Femur (tissue), 1 donor: ENCODE results near the gene PTGES.

Source experiments
- DNase-seq: peaks from one replicate; pipeline ENCODE4 v3.0.0-alpha.2; 2017

Gene PTGES

DNA sequence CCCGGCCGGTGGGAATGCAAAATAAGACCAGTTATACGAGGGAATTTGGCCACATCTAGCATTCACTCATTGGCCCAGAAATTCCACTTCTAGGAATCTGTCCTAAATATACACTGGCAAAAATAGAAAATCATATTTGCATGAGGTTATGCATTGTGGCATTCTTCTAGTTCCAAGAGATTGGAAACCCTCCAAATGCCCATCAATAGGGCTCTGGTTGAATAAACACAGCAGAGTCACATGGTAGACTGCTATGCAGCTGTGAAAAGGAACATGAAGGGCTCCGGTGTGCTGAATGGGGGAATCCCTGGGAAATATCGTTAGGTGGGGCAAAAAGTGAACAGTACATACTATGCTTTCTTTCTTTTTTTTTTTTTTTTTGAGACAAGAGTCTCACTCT, 36.8 kb downstream of the PTGES start:
- no peak for DNase-seq

DNA sequence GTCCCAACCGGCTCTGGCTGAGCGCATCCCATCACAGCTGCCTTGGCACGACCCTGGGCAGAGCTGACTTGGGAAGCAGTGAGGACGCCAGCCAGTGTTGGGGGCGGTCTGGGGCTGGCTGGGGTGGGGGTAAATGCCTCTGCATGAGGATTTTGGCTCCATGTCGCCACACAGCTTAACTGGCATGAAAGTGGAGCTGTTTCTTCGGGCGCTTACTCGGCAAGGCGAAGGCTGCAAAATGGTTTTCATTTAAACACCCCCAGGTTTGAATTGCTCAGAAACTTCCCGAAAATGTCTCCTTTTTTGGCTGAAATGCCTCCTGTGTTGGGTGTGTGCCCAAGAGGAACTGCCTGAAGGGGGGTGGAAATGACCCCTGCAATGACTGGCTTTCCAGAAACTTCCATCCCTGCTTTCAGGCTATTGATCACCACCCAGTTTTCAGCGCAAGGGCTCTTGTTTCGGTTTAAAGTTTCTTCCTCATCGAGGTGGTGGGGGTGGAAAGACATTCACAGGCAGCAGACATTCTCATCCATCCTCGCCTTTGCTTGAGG, 38.3 kb downstream of the PTGES start:
- DNase-seq, result peak; percentile 68

DNA sequence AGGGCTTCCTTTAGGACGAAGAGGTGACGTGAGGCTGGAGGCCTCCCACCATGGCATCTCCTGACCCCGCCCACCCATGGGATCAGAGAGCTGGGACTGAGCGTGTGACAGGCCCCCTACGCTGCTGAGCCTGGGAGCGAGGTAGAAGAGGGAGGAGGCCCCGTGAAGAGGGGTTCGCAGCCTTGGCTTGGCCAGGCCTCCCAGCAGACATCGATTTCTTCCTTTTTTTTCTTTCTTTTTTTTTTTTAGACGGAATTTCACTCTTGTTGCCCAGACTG, 39.5 kb downstream of the PTGES start:
- DNase-seq, result no peak

DNA sequence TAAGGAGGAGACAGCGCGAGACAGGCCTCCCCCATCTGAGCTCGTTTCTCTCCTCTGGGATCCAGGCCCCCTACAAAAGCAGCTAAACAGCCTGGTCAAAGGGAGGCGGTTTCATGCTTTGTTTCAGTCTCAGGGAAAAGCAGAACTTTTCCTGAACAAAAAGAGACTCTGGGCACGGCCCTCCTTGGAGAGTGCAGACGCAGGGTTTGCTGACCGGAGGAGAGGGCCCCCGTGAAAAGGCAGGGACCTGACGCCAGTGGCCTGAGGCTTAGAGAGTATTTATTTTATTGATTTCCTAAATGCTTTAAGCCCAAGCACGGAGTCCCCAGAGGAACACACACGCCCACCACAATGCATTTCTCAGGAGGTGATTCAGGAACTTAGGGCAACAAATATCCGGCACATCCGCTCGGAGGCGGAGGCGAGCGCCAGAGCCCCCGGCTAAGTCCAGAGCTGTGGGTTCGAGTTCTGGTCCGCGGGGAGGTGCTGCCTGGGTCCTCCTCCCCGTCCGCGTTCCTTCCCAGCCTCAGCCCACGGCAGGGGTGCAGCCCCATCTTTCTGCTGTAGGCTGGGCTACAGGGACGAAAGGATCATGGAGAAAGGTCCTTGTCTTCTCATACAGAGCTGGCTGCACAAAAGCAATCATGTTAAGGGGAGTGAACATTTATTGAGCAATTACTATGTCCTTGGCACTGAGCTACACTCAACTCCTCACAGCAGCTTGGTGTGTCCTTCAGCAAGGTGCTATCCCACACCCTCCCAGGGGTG, 40.0 kb downstream of the PTGES start:
- DNase-seq, result peak; percentile 48

DNA sequence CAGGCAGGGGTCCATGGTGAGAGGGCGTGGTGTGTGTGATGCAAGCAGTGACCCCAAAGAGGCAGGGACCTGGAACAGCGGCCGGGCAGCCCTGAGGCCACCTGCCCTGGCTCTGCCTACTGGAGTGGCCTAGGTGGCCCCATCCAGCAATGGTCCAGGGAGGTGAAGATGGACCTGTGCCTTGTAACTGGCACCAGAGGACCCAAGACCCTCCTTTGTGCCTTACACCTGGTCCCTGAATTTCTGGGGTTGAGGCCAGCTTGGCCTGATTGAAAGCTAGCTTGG, 42.7 kb downstream of the PTGES start:
- no peak for DNase-seq

DNA sequence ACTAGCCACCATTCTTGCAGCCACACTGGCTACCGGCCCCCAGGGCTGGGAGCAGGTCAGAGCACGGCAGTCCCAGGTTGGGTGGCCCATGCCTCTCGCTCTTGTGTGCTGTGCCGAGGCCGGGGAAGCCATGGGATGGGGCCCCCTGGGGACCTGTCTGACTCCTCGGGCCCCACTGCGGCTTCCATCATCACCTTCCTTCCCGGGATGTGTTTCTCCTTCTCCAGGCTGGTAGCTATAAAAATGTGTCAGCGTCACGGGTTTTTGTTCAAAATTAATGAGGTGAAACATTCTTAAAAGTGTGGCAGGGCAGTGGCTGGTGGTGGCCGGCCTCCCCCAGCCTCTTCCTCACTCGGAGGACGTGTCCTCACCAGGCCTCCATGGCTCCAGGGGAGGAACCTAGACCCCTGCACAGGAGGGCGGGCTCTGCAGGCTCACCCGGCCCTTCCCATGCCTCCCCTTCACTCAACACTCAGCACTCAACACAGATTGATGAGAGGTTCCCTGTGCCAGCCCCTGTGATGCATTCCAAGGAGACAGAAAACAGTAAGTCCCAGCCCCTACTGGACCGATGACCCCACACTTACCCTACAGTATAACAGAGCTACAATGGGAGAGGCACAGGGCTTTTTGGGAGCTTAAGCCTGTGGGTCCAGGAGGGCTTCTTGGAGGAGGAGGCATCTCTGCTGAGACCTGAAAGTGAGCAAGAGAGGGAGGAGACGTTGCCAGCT, 43.2 kb downstream of the PTGES start:
- no peak for DNase-seq

DNA sequence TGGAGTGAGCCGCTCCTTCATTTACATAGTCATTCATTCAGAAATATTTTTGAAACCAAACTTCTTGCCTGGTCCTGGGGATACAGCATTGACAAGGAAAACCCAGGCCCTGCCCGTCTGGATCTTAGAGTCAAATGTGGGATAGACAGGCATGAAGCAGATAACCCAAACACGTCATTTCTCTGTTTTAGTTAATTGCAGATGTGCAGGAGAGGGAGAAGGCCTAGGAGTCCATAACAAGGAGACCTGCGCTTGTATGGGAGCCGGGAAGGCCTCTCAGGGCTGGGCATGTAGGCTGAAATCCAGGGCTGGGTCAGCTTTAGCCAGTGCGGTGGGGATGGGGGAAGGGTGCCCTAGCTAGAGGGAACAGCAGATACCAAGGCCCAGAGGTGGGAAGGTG, 44.0 kb downstream of the PTGES start:
- no peak for DNase-seq

DNA sequence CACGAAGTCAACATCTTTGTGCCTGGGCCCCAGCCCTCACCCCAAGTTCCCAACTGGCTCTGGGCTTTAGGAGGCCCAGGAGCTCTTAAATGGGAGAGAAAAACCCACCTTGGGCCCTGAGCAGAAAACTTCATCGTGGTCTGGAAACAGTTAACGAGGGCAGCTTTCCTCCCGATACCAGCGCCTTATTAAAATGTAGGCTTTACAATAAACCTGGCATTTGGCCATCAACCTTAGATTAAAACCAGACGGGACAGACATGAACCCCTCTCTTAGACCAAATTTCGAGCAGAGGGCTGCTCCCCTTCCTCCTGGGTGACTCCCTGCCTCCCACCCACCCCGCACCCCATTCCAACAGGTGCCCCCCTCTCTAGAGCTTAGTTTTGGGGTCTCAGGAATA, 48.0 kb downstream of the PTGES start:
- DNase-seq, result no peak

DNA sequence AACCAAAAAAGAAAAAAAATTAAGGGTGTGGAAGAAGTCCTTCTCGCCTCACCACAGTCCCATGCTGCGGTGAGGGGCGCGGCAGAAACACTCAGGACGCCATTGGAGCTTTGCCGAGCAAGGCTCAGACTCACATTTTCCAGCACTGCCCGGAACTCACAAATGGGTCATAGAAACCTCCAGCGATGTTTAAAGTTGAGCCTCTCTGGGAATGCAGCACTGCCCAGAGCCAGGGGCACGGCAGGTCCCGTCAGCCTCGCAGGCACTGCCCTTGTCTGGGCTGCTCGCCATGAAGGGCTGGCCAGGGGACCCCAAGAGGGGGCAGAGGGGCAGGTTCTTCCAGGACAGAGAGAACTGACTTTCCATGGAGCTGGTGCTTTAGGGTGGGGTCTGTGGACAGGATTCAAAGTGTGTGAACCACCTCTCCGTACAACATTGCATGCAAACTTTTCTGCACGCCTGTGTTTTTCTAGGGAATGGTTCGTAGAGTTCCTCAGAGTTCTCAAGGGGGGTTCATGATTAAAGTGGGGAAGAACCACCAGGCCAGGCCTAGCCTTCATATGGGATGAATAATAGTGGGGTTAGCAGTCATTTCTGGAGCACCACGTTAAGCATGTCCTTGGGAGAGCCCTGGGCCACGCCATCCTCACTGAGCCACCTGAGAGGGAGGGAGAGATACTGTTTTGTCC, 49.0 kb downstream of the PTGES start:
- peak; percentile 89 for DNase-seq

DNA sequence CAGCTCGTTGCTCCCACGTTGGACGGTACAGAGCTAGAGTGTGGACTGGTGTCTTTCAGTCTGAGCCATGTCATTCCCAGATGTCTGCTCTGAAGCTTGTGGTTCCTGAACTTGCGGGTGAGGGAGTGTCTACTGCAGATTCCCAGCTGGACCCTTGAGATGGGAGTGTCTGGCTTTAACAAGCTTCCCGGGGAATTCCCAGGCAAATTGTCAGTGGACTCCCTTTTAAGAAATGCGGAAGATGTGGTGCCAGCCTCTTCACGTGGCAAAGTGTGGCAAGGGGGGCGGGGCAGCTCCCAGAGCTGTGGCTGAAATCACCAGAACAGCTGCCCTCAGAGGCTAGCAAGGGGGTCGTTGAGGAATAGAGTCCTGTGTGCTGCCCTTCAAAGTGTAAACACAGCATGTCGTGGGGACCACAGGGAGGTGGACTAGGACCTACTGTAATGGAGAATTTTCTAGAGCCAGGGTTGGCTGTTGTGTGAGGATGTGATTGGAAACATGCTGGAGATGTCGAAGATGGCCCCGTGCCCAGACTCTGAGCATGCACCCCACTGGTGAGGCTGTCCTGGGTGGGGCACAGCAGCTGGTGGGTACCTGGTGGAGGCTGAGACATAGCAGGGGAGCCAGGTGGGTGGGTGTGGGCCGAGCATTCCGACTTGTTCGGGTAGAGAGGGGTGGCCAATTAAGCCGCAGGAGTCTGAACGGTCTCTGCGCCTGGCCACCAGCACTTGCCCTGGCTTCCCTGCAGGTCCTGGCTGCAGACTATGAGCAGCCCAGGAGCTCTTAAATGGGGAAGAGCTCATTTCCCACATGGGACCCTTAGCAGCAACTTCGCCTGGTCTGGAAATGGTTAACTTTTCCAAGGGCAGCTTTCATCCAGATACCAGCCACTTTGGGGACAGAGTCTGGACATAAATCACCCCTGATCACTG, 50.0 kb downstream of the PTGES start:
- DNase-seq, result peak; percentile 76

DNA sequence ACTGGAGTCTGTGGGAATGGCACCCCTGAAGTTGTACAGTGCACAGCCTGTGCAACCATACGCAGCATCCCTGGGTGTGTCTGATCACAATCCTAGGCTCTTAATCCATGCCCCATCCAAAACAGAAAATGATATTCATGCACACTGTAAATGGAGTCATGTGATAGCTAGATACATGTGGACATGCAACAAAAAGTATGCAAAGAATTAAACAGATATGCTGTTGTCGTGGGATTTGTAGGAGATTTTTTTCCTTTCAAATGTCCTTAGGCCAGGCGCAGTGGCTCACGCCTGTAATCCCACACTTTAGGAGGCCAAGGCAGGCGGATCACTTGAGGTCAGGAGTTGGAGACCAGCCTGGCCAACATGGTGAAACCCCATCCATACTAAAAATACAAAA, 51.3 kb downstream of the PTGES start:
- DNase-seq, result no peak

DNA sequence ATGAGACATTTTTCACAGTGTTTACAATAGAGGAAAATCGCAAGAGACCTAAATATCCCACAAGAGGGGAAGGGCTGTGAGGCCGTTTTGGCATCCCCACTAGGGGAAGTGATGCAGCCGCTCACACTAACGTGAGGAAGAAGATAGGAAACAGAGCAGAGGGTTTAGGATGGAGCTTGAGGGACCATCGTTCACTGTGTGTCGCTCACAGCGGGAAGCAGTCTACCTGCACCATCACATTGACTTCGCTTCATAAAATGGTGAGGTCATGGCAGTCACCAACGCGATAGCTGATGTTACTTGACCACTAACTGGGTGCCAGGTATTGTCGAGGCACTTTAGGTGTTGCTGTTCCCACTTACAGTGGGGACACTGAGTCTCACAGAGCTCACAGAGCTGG, 51.8 kb downstream of the PTGES start:
- DNase-seq, result no peak

DNA sequence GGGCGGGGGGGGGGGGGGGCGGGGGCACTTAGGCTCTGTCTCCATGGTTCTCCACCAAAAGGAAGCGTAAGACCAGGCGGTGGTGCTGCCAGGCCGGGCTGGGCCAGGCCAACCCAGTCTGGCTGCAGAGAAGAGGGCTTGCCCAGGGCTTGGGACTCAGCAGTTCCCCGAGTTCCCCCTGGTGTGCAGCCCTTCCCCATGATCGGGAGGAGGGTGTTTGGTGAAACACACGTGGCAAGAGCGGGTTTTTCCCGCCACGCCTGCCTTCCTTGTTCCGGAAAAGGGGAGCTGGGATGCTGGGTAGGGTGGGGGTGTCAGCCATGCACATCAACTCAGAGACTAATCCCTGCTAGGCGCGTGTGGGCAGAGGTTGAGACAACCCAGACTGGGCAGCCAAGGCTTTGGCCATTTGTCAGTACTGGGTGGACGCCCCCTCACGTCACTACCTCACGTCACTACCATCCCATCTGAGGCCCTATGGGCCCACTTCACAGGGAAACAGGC, 54.5 kb downstream of the PTGES start:
- peak; percentile 47 for DNase-seq

DNA sequence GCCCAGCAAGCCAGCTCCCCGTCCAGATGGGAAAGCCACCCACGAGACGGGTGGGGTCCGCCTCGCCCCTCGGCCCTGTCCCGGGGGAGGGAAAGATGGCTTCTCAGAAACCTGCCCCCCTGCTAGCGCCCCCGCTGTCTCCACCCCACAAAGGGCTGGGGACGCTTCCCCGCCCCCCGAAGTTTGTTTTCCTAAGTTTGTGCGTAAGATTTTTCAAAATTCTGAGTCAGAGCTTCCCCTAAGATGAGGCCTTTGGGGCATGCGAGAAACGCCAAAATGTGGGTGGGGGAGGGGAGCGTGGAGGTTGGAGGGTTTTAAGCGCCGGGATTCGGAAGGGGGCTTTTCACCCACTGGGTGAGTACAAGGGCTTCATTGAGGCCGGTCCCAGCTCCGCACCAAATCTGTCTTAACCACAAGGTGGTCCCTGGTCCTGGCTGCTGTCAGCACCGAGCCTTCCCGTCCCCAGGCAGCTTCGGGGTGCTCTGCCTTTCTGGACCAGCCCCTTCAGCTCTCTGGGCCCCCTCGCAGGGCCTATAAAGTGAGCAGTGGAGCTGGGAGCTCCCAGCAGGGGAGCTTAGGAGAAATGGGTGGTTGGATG, 55.1 kb downstream of the PTGES start:
- DNase-seq, result peak; percentile 75

DNA sequence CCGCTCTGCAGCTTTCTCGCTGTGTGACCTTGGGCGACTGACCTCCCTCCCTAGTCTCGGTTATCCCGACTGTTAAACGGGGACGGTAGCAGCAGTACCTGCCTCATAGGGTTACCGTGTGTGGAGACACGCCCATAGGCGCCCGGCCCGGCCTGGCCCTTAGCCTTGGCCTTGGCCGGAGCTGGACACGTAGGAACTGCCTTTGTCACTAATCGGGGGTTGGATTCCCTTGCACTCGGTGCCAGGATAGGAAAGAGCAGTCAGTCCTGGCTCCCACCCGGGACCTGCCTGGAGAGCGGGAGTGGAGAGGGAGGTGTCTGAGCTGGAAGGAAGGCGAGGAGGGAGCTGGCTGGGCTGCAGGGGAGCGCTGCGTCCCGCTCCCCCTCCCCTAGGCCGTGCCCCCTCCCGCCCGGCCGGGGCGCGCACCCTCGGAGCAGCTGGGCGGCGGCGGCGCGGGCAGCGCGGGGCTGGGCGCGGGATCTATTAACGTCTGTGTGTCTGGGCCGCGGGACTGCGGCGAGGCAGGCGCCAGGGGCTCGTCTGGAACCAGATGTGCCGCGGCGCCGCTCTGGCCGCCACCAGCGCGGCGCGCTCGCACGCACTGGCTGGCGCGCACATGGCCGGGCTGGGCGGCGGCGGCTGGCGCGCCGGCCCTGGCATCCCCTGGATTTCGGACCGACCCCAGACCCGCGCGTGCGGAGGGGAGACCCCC, 55.7 kb downstream of the PTGES start:
- DNase-seq, result peak; percentile 80

DNA sequence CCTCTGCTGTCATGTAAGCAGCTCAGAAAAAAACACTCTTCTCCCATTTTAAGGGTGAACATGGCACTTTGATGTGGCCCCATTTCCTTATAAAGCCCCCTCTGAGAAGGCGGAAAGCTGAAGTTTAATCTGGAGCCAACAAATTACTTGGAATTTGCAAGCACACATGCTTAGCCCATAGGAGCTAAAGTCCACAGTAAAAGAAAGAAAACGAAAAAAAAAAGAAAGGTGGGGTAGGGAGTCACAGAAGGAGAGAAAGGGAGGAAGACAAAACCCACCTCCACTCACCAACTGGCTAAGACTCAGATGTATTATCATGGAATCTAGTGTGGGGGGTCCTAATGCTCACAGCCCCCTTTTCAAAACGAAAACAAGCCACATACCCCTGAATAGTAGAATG, 57.0 kb downstream of the PTGES start:
- DNase-seq, result no peak

DNA sequence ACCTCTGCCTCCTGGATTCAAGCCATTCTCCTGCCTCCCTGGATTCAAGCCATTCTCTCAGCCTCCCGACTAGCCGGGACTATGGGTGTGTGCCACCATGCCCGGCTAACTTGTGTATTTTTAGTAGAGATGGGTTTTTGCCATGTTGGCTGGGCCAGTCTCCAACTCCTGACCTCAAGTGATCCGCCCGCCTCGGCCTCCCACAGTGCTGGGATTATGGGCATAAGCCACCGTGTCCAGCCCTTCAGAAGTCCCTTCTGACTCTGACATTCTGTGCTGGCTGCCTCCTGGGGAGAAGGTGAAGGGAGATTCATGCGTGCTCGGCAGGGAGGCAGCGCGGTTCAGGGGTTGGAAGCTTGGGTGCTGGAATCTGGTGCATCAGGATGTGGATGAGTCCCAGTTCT, 58.6 kb downstream of the PTGES start:
- DNase-seq, result peak; percentile 71

DNA sequence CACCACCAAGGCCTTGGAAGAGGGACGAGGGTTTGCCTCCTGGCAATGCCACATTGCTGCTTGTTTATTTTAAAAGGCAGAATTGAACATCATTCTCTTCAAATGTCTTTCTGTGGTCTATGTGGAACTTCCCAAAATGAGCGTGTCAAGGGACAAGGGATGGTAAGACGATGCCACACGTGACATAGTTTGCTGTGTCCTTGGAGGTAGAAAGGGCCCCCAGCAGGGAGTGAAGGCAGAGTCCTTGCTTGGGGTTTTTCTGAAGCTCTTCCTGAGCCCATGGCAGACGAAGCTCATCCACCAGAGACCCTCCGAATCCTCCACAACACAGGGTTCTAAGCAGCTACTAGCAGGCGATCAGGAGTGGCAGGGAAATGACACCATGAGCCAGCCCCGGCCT, 59.1 kb downstream of the PTGES start:
- no peak for DNase-seq

DNA sequence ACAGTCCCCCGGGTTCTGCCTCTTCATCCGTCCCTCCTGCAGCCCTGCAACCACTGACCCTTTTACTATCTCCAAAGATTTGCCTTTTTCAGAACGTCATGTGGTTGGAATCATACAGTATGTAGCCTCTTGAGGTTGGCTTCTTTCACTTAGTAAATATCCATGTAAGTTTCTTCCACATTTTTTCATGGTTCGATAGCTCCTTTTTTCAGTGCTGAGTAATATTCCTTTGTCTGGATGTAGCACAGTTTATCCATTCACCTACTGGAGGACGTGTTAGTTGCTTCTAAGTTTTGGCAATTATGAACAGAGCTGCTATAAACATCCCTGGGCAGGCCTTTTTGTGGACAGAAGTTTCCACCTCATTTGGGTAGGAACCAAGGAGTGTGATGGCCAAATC, 60.3 kb downstream of the PTGES start:
- DNase-seq, result no peak
